Stimulated activated CD8-positive, alpha-beta memory T cell treated with anti-CD3 and anti-CD28 coated beads, Interleukin-15, amount 100 ng/mL, for 24 hours (primary cell): ENCODE results near the gene MTTP.

Source experiments
- DNase-seq: peaks from one replicate; pipeline ENCODE4 v3.0.0-alpha.2; 2020; ENCODE audit warnings: low read depth

MTTP gene

DNA sequence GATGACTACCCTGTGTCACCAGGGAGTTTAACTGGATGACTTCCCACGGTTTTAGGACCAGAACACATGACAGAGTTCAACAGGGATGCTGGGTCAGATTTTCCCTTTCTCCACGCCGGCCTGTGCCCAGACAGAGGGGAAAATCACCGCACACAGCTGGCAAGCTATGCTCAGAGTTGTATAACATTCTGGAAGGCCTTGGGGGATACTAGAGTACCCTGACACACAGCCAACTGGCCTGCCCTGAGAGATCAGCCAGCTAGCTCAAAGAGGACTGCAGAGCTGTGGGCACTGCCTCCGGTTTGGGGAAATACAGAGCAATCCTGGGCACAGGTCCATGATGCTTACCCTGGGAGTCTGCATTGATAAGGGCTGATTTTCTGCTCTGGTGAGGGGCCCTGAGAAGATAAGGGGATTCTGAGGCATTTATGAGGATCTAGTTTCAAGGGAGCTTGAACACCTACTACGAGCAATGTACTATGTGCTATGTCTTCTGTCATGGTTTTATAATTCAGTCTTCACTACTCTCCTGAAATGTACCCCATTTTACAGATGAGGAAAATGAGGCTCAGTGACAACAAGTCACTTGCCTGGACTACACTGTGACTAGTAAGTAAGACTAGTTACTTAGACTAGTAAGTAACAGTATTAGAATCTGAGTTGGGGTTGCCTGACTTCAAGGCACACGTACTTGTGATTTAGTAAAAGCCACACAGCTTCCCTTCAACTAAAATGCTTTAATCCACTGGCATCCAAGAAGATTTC lies 68.3 kb downstream of the MTTP start:
- DNase-seq, result no peak

- no peak for DNase-seq
Observed at GRCh38 chr4:99644453-99644852, 69.8 kb downstream of the MTTP start.

- no peak for DNase-seq
Observed at GRCh38 chr4:99645036-99645435, 70.4 kb downstream of the MTTP start.

- DNase-seq, result no peak
Observed at GRCh38 chr4:99645638-99646037, 71.0 kb downstream of the MTTP start.

DNA sequence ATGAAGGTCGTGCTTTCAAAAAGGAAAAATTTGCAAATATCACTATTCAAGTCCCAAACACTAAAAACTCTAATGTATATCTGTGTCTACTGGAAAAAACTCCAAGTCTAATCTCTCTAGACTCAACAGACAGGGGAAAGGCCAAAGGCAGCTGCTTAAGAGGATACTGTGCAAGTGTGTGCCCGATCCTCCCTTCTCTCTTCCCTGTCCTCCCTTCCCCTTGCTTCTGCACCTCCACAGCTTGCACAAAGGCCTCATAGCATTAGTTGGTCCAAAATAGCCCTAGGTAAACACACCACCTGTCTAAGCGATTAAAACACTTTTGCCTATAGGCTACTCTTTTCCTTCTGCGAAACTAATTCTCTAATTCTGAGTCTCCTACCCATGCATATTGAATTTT lies 72.4 kb downstream of the MTTP start:
- no peak for DNase-seq

DNA sequence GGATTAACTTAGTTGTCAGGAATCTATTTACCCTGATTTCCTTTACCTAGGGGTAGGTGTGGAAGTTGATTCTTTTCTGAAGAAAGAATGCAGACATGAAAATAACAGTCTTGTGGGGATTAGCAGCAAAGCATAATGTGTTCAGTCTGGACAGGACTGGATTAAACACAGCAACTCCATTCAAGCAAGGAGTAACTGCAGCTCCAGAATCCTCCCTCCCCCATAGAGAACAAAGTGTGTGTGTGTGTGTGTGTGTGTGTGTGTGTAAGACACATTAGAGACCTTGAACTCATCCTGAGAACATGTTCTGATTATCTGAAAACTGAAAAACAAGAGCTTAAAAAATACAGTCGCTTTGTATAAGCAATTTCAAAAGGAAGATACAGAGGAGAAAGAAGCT lies 73.7 kb downstream of the MTTP start:
- no peak for DNase-seq

GRCh38 chr4:99649208-99649607 lies 74.6 kb downstream of the MTTP start:
- no peak for DNase-seq

- no peak for DNase-seq
Observed at GRCh38 chr4:99649778-99650177, 75.2 kb downstream of the MTTP start.

- no peak for DNase-seq
Observed at GRCh38 chr4:99651016-99651769, 76.6 kb downstream of the MTTP start.

GRCh38 chr4:99651811-99652485 lies 77.3 kb downstream of the MTTP start:
- no peak for DNase-seq

GRCh38 chr4:99652596-99653436 lies 78.2 kb downstream of the MTTP start:
- no peak for DNase-seq

DNA sequence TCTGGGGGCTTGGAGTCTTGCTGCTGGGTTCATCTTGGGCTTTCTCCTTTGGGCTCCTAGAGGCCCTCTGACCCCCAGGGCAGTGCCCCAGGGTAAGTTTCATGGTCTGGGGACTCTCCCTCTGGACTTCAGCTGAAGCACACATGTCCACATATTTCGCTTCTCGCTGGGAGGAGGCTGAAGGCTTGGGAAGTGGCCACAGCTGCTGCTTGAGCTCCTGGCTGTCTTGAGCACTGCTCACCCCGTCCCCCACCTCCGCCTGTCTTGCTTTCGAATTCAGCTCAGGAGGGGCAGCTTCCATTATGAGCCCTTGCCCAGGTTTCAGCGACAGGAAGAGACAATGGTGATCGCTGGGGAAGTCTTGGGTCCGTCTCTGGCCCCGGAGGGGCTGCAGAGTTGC lies 79.3 kb downstream of the MTTP start:
- no peak for DNase-seq

DNA sequence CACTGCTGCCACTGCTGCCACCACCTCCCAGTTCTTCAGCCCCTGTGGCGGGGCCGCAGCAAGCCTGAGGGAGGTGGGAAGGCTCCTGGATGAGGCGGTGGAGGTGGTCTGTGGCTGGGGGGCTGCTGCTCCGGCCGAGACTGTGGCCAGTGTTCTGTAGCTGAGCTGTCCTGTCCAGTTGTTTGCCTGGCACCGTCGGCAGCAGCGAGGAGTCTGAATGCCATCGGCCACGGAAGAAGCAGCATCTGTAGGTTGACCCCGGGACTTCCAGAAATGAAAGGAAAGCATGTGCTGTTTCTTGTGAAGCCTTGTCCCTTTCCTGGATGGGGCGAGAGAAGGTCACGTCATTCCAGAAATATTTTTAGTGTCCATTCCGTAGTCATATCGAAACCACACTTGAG lies 79.7 kb downstream of the MTTP start:
- DNase-seq, result no peak

DNA sequence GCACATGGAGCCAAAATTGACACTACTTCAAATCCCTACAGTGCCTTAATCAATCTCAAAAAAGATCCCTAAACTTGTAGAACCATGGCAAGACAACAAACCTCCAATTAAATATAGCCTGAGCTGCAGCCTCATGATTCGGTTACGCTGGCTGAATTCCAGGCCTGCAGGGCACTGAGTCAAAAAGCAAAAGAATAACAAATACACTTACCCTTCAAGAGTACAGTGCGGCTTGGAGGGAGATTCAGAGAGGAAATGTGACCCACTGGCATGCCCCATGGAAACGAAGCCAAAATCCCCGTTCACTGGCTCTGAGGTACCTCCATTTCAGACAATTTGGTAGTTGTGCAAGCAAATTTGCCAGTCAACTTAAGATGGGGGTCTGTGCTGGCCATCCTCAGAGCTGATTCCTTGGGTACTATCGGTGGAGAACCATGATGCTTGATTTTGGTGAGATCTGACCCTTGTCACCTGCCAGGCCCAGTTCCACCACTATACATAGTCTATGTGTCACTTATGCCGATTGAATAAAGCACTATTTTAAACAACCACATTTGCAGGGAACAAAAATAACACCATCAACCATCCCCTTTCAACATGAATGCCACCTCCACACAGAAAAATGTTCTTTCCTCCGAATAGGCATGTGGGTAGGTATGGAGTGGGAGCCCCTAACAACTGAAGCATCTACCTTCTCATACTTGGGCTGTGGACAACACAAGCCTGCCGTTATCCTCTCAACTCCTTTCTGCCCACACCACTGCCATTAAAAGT lies 80.9 kb downstream of the MTTP start:
- DNase-seq, result no peak

- DNase-seq, result no peak
Observed at GRCh38 chr4:99657798-99658197, 83.2 kb downstream of the MTTP start, which contains the start of gene C4orf54. Gene C4orf54 (minus strand): TSS chr4:99657828. CDS start chr4:99654648, 3,180 bp downstream.

GRCh38 chr4:99658666-99659065 lies 84.0 kb downstream of the MTTP start:
- DNase-seq, result no peak

- no peak for DNase-seq
Observed at GRCh38 chr4:99661907-99662306, 87.3 kb downstream of the MTTP start.

DNA sequence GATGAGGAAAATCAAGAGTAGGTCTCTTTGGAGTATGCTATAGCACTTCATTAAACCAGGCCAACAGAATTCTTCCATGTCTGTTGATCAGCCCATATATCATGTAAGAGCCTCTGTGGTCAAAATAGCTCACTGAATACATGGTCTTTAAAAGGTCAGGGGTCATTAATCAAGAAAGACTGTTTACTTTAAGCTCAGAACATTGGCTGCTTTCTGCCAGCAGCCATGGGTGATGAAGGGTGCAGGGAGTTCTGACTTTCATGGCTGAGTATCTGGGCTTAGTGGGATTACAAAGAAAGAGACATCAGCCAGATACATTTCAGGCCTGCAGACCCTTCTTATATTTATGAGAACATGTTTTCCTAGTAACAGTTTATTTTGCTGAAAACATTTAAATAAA lies 90.1 kb downstream of the MTTP start:
- DNase-seq, result no peak

DNA sequence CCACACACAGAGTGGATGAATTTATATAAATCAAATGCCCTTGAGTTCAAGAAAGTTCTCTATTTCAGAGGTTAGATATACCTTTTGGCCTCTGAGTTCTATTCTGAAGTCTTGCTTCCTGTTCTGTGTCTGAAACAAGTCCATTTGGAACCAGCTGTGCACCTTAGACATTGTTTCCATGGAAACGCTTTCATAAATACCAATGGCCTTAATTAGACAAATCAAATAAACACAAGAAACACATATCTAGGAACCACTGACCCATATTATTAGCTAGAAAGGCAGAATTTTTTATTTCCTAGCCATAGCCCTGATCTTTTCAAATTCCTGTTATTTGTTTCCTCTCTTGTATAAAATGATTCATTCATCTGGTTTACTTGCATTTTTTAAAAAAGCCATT lies 91.4 kb downstream of the MTTP start:
- no peak for DNase-seq

GRCh38 chr4:99668472-99668871 lies 93.8 kb downstream of the MTTP start:
- DNase-seq, result no peak

- DNase-seq, result no peak
Observed at GRCh38 chr4:99669084-99669483, 94.5 kb downstream of the MTTP start.
